WTC11 (cell line): ENCODE results near the gene LRP10.
"Not testable (repeated sequence)": the region's sequence is repeated elsewhere in the genome, so short reads cannot be mapped to it uniquely, and the experiment has no call there.

Experiments used
- ATF3 ChIP-seq: sonication (generic); formaldehyde crosslinking; conservative IDR thresholded peaks from 2 replicates; pipeline ENCODE4 v1.8.1; 2022; ENCODE audit warnings: mild to moderate bottlenecking, missing genetic modification reagents
- CTCF ChIP-seq: fragments of 200-600 bp; IDR thresholded peaks from 2 replicates; pipeline ENCODE4 v1.8.0; 2022; ENCODE audit warnings: antibody characterized with exemption
- MXD4 ChIP-seq: fragments of 250-450 bp; sonication (Bioruptor Pico); IDR thresholded peaks from 2 replicates; pipeline ENCODE4 v1.8.0; 2021; ENCODE audit warnings: mild to moderate bottlenecking, moderate library complexity, borderline replicate concordance
- TCF7 ChIP-seq: sonication (generic); formaldehyde crosslinking; IDR thresholded peaks from 2 replicates; pipeline ENCODE4 v1.8.0; 2022; ENCODE audit warnings: mild to moderate bottlenecking, low read depth, missing genetic modification reagents, moderate library complexity
- ZNF416 ChIP-seq: fragments of 250-450 bp; sonication (Bioruptor Pico); IDR thresholded peaks from 2 replicates; pipeline ENCODE4 v1.9.0; 2021; ENCODE audit warnings: mild to moderate bottlenecking, inconsistent platforms

- not testable (repeated sequence) for TF ChIP-seq CTCF; TCF7 (CRISPR knock-in tag); ATF3; ZNF416; MXD4
Measured at GRCh38 chr14:22914836-22915235, 43.3 kb downstream of the LRP10 start.
